K562 (cell line): ENCODE results near the gene TGFBR2. TPM values are rescaled to one million over a fixed set of nuclear protein-coding genes. Genes with fewer than 3 reads are reported as not detected.

ENCODE experiments used
- ATAC-seq: fragments of 200-7000 bp; cut with Tn5 transposase; 3 replicates; pipeline ENCODE4 v1.9.1; 2020; ENCODE audit warnings: moderate library complexity
- BruUV-seq: library from RNA; stranded (reverse); fragments of 400-500 nt; replicated peaks from 2 replicates; lab custom pipeline; 2021; lab: Mats Ljungman, UMichigan
- CTCF ChIA-PET: fragments of 300-600 bp; formaldehyde crosslinking; extraction: SDS; loops from one replicate; lab custom pipeline; 2021; ENCODE audit warnings: low intra/inter-chr PET ratio; lab: Yijun Ruan, JAX
- POLR2A ChIA-PET: fragments of 300-600, 350-650 bp; sonication (Branson Sonifier 250); formaldehyde crosslinking; extraction: SDS; loops from one replicate; lab custom pipeline; 2021; ENCODE audit warnings: antibody characterized with exemption, inconsistent platforms; lab: Yijun Ruan, JAX
- DNase-seq, 4 experiments: peaks; one replicate each; pipeline versions ENCODE4 v3.0.0 to v3.0.0-alpha.2; 2011 to 2018; ENCODE audit warnings: low spot score in 3 of 4, mixed read lengths in 3 of 4; ENCODE audit errors: extremely low read depth in 1 of 4
- FAIRE-seq: peaks from 2 replicates; lab custom pipeline; 2011; peaks lifted over from hg19 to GRCh38; lab: Jason Lieb, UNC
- H2AFZ ChIP-seq: 2 replicates; pipeline ENCODE4 v1.6.0; 2011; ENCODE audit warnings: low read depth, low read length, control low read depth, inconsistent platforms
- H3K27ac ChIP-seq: fragments of 200-600 bp; 3 replicates; pipeline ENCODE4 v1.8.0; 2011; ENCODE audit warnings: low read depth, mild to moderate bottlenecking, control low read depth, inconsistent platforms, low read length, moderate library complexity, mixed read lengths; ENCODE audit errors: extremely low read depth
- H3K27me3 ChIP-seq, 2 experiments: fragments of 300-600 bp in 1 of 2; 2 replicates in 1 of 2; 3 replicates in 1 of 2; pipeline versions ENCODE4 v1.6.0 to v1.8.0; 2011; ENCODE audit warnings: inconsistent platforms in 2 of 2, low read length in 2 of 2, mild to moderate bottlenecking in 1 of 2, mixed read lengths in 1 of 2, moderate library complexity in 1 of 2; ENCODE audit not compliant: control insufficient read depth in 2 of 2, insufficient read depth in 2 of 2
- H3K36me3 ChIP-seq: fragments of 300-600 bp; 3 replicates; pipeline ENCODE4 v1.8.0; 2011; ENCODE audit warnings: mild to moderate bottlenecking, low read length, inconsistent platforms; ENCODE audit not compliant: control insufficient read depth, insufficient read depth
- H3K4me1 ChIP-seq, 2 experiments: fragments of 200-600 bp in 1 of 2; replicated peaks in 1 of 2; 2 replicates in 1 of 2; 3 replicates in 1 of 2; pipeline versions ENCODE4 v1.5.1 to v1.8.0; 2011; ENCODE audit warnings: inconsistent platforms in 2 of 2, low read length in 2 of 2, mild to moderate bottlenecking in 1 of 2, mixed read lengths in 1 of 2, moderate library complexity in 1 of 2; ENCODE audit not compliant: control insufficient read depth in 2 of 2, insufficient read depth in 2 of 2
- H3K4me2 ChIP-seq: 2 replicates; pipeline ENCODE4 v1.6.1; 2011; ENCODE audit warnings: low read length, control low read depth, inconsistent platforms, mixed read lengths; ENCODE audit not compliant: insufficient read depth
- H3K4me3 ChIP-seq: fragments of 200-600 bp; sonication (generic), shearing (Covaris generic); 2 replicates; pipeline ENCODE4 v1.5.1; 2016; ENCODE audit warnings: control low read depth, inconsistent platforms
- H3K79me2 ChIP-seq: fragments of 200-600 bp; 3 replicates; pipeline ENCODE4 v1.8.0; 2011; ENCODE audit warnings: low read length, inconsistent platforms; ENCODE audit not compliant: control insufficient read depth, insufficient read depth
- H3K9ac ChIP-seq, 2 experiments: 2 replicates each; pipeline versions ENCODE4 v1.6.0 to v1.6.1; 2011; ENCODE audit warnings: low read depth in 2 of 2, low read length in 2 of 2, control low read depth in 1 of 2, inconsistent platforms in 1 of 2, mild to moderate bottlenecking in 1 of 2, mixed read lengths in 1 of 2; ENCODE audit not compliant: insufficient read depth in 1 of 2
- H3K9me1 ChIP-seq: one replicate; pipeline ENCODE4 v1.6.0; 2011; ENCODE audit warnings: inconsistent platforms, mild to moderate bottlenecking, low read length, moderate library complexity; ENCODE audit not compliant: control insufficient read depth, insufficient read depth
- H3K9me3 ChIP-seq: replicated peaks from 2 replicates; pipeline ENCODE4 v1.5.1; 2011; ENCODE audit warnings: low read depth, low read length, inconsistent platforms; ENCODE audit not compliant: control insufficient read depth, insufficient read depth
- H4K20me1 ChIP-seq: replicated peaks from 2 replicates; pipeline ENCODE4 v1.6.1; 2011; ENCODE audit warnings: low read length, inconsistent platforms, mixed read lengths; ENCODE audit not compliant: control insufficient read depth, insufficient read depth
- ARID4B ChIP-seq: sonication (generic); formaldehyde crosslinking; IDR thresholded peaks from 2 replicates; pipeline ENCODE4 v1.8.0; 2022; ENCODE audit warnings: mild to moderate bottlenecking, missing genetic modification reagents
- CXXC5 ChIP-seq: fragments of 250-450 bp; sonication (Bioruptor Pico); IDR thresholded peaks from 2 replicates; pipeline ENCODE4 v1.8.0; 2022; ENCODE audit warnings: inconsistent platforms, mild to moderate bottlenecking, moderate library complexity
- E4F1 ChIP-seq: fragments of 250-450 bp; sonication (Bioruptor Pico); IDR thresholded peaks from 2 replicates; pipeline ENCODE4 v1.5.0; 2021; ENCODE audit warnings: mild to moderate bottlenecking, borderline replicate concordance
- GABPB2 ChIP-seq: fragments of 250-450 bp; sonication (Bioruptor Pico); conservative IDR thresholded peaks from 2 replicates; pipeline ENCODE4 v1.5.1; 2021; ENCODE audit warnings: mild to moderate bottlenecking
- HMGN3 ChIP-seq: IDR thresholded peaks from 2 replicates; pipeline ENCODE4 v1.6.1; 2011; ENCODE audit warnings: borderline replicate concordance, low read depth, mild to moderate bottlenecking, mixed read lengths, low read length; ENCODE audit not compliant: insufficient read length; ENCODE audit errors: extremely low read depth
- PRPF4 ChIP-seq: fragments of 200-400 bp; formaldehyde crosslinking; IDR thresholded peaks from one replicate; pipeline ENCODE4 v1.6.1; 2017; ENCODE audit warnings: low read length, low read depth, mild to moderate bottlenecking; ENCODE audit not compliant: insufficient read depth, poor library complexity, severe bottlenecking
- SIX5 ChIP-seq, 2 experiments: IDR thresholded peaks; 2 replicates each; pipeline ENCODE4 v1.6.1; 2011; ENCODE audit warnings: low read length in 2 of 2, borderline replicate concordance in 1 of 2, low read depth in 1 of 2, mild to moderate bottlenecking in 1 of 2, moderate library complexity in 1 of 2; ENCODE audit not compliant: insufficient read depth in 1 of 2
- SREBF2 ChIP-seq: sonication (generic); formaldehyde crosslinking; IDR thresholded peaks from 2 replicates; pipeline ENCODE4 v1.4.0; 2020; ENCODE audit warnings: mild to moderate bottlenecking, missing genetic modification reagents
- ZBTB1 ChIP-seq: sonication (generic); formaldehyde crosslinking; IDR thresholded peaks from 2 replicates; pipeline ENCODE4 v1.8.1; 2023; ENCODE audit warnings: missing genetic modification reagents, low read depth, mild to moderate bottlenecking, borderline replicate concordance
- ZNF280A ChIP-seq: fragments of 450-650 bp; IDR thresholded peaks from 2 replicates; pipeline ENCODE4 v1.6.1; 2018; ENCODE audit warnings: mild to moderate bottlenecking, low read depth; ENCODE audit not compliant: partially characterized antibody
- ZNF431 ChIP-seq: sonication (generic); formaldehyde crosslinking; IDR thresholded peaks from 2 replicates; pipeline ENCODE4 v1.8.0; 2022; ENCODE audit warnings: mild to moderate bottlenecking, missing genetic modification reagents
- ZNF830 ChIP-seq: fragments of 250-450 bp; sonication (Bioruptor Pico); IDR thresholded peaks from 2 replicates; pipeline ENCODE4 v1.5.0; 2021; ENCODE audit warnings: mild to moderate bottlenecking
- WGBS: fragments of 100-300 bp; shearing (Covaris generic); methylation state at CpG from one replicate; pipeline ENCODE4 v1.1.6; 2016; ENCODE audit warnings: low coverage, mixed read lengths; ENCODE audit not compliant: insufficient coverage; ENCODE audit errors: missing lambda C conversion rate; 5-methylcytosine and 5-hydroxymethylcytosine counted together
- in situ Hi-C: fragments of 300-500 bp; cut with MboI; formaldehyde crosslinking; loops from 4 replicates; pipeline ENCODE4 v1.15.0; 2018; ENCODE audit warnings: inconsistent platforms, mixed read lengths
- intact Hi-C: fragments of 100-400 bp; cut with micrococcal nuclease; formaldehyde crosslinking; loops from 2 replicates; pipeline ENCODE4 v1.14.2; 2022
- polyA plus RNA-seq, 8 experiments: library from polyadenylated mRNA; depleted of rRNA in 4 of 8; stranded (reverse) in 5 of 8; unstranded in 3 of 8; fragments of >200 nt; fragmentation: Nextera tagmentation in 2 of 8; fragmentation: Illumina TruSeq in 1 of 8; extraction: Ambion mirVana in 2 of 8; extraction: Trizol in 1 of 8; gene quantifications; 2 replicates each; pipeline versions ENCODE4 v1.2.1 to v1.2.3, GENCODE V29; 2011 to 2014; ENCODE audit warnings: inconsistent platforms in 1 of 8, missing spikeins in 1 of 8
- total RNA-seq, 7 experiments: library from RNA; depleted of rRNA in 6 of 7; stranded (reverse); fragments of >200 nt in 6 of 7; fragmentation: Illumina TruSeq in 2 of 7; extraction: Trizol in 2 of 7; gene quantifications; 2 replicates each; pipeline versions ENCODE4 v1.2.1 to v1.2.3, GENCODE V29; 2011 to 2021; ENCODE audit warnings: low replicate concordance in 1 of 7

TGFBR2 gene
- total and polyA plus RNA-seq, 9 of the 15 experiments (the other 6 are each of a cell fraction or from before 2014, with no cell fraction given), result 0.11 to 0.84 (median 0.24) TPM

GRCh38 chr3:30713885-30714503, 107.6 kb downstream of the TGFBR2 start:
- H3K4me1 ChIP-seq, result no peaks in the 10 kb centered on the region
- no peak for TF ChIP-seq E4F1
- no peak for TF ChIP-seq CXXC5 (CRISPR knock-in tag)
- no peak for TF ChIP-seq ZNF431 (CRISPR knock-in tag)
- TF ChIP-seq ARID4B (CRISPR knock-in tag), result no peak
- TF ChIP-seq ZNF830 (CRISPR knock-in tag), result no peak
- no peak for TF ChIP-seq SIX5 (IDR thresholded peaks at IDR 0.05; ENCODE audit: borderline replicate concordance in 1 of 2, insufficient read depth in 1 of 2, low read depth in 1 of 2, low read length in 2 of 2)
- TF ChIP-seq SREBF2 (CRISPR knock-in tag), result no peak
- no peak for TF ChIP-seq GABPB2
- no peak for TF ChIP-seq ZBTB1
- TF ChIP-seq PRPF4, result no peak
- TF ChIP-seq HMGN3, result no peak
- no peak for TF ChIP-seq ZNF280A

More at GRCh38 chr3:30713885-30714503, 107.6 kb downstream of the TGFBR2 start:
- Histone ChIP-seq H3K9me3 (no peaks in the 10 kb centered on the region), H3K27me3 (no peaks in the 10 kb centered on the region), H3K79me2 (no peaks in the 10 kb centered on the region), H3K4me2 (no peak overlapping the region), H3K36me3 (no peaks in the 10 kb centered on the region), H2AFZ (no peak overlapping the region), H3K4me3 (no peak overlapping the region), H3K9me1 (no peaks in the 10 kb centered on the region), H3K9ac (no peak overlapping the region), H4K20me1 (no peaks in the 10 kb centered on the region), H3K27ac (no peak overlapping the region)
- no TSS peak for BruUV-seq
- POLR2A ChIA-PET, result no interaction called here
- in situ Hi-C loops (no loop called here), intact Hi-C loops (no loop called here)
- FAIRE-seq (no peak), DNase-seq (no peak), ATAC-seq (no peak)
- CTCF ChIA-PET, result no interaction called here
- 0% methylated on average over 3 of the region's 3 CpGs for WGBS
